GM19035 (cell line): ENCODE results near the gene NUDT2.
"Not testable (repeated sequence)": the region's sequence is repeated elsewhere in the genome, so short reads cannot be mapped to it uniquely, and the experiment has no call there.

Source experiments
- ATAC-seq: cut with Tn5 transposase; IDR thresholded peaks from one replicate; pipeline ENCODE4 v1.9.1; 2021; ENCODE audit not compliant: unreplicated experiment

Gene NUDT2

GRCh38 chr9:34334916-34335315 lies 5.5 kb downstream of the NUDT2 start:
- no peak for ATAC-seq

- no peak for ATAC-seq
Measured at GRCh38 chr9:34335376-34335775, 6.0 kb downstream of the NUDT2 start.

GRCh38 chr9:34337403-34337802 lies 8.0 kb downstream of the NUDT2 start:
- ATAC-seq: no peak

GRCh38 chr9:34338079-34338478 lies 8.7 kb downstream of the NUDT2 start:
- not testable (repeated sequence) for ATAC-seq

GRCh38 chr9:34338665-34339385 lies 9.5 kb downstream of the NUDT2 start:
- no peak for ATAC-seq

GRCh38 chr9:34341659-34342295 lies 12.4 kb downstream of the NUDT2 start:
- no peak for ATAC-seq

GRCh38 chr9:34343090-34343489 lies 13.7 kb downstream of the NUDT2 start:
- ATAC-seq: no peak

- ATAC-seq: no peak
Measured at GRCh38 chr9:34343605-34344004, 14.2 kb downstream of the NUDT2 start.

GRCh38 chr9:34346873-34347799 lies 17.8 kb downstream of the NUDT2 start:
- ATAC-seq: no peak

GRCh38 chr9:34347800-34348158 lies 18.4 kb downstream of the NUDT2 start:
- ATAC-seq: no peak

GRCh38 chr9:34349324-34349723 lies 20.0 kb downstream of the NUDT2 start:
- ATAC-seq: no peak

- not testable (repeated sequence) for ATAC-seq
Measured at GRCh38 chr9:34352122-34352652, 22.8 kb downstream of the NUDT2 start.

GRCh38 chr9:34352957-34353356 lies 23.6 kb downstream of the NUDT2 start:
- not testable (repeated sequence) for ATAC-seq

GRCh38 chr9:34362614-34363214 lies 33.3 kb downstream of the NUDT2 start:
- ATAC-seq: no peak

GRCh38 chr9:34363619-34364351 lies 34.4 kb downstream of the NUDT2 start:
- ATAC-seq: no peak

GRCh38 chr9:34365282-34365681 lies 35.9 kb downstream of the NUDT2 start:
- no peak for ATAC-seq

GRCh38 chr9:34366365-34366764 lies 37.0 kb downstream of the NUDT2 start:
- no peak for ATAC-seq

- not testable (repeated sequence) for ATAC-seq
Measured at GRCh38 chr9:34367751-34368410, 38.5 kb downstream of the NUDT2 start.

- ATAC-seq: not testable (repeated sequence)
Measured at GRCh38 chr9:34368796-34369195, 39.4 kb downstream of the NUDT2 start.

- ATAC-seq: no peak
Measured at GRCh38 chr9:34369636-34370035, 40.3 kb downstream of the NUDT2 start.
